Panc1 (cell line): ENCODE data around the gene LDLRAD4.

Experiments used
- TCF7L2 ChIP-seq: IDR thresholded peaks from 2 replicates; pipeline ENCODE4 v1.6.1; 2011; ENCODE audit warnings: mild to moderate bottlenecking, low read depth, low read length, inconsistent platforms
- TF ChIP-seq, protein P1 (sequence below): fragments of 450-650 bp; IDR thresholded peaks from 2 replicates; pipeline ENCODE4 v1.5.1; 2017; ENCODE audit warnings: mild to moderate bottlenecking
- TF ChIP-seq, protein P2 (sequence below), 2 experiments: IDR thresholded peaks; 2 replicates each; pipeline ENCODE4 v1.6.1; 2011 to 2012; ENCODE audit warnings: low read depth in 2 of 2, control low read depth in 1 of 2, low read length in 1 of 2, mild to moderate bottlenecking in 1 of 2, moderate library complexity in 1 of 2; ENCODE audit not compliant: insufficient read depth in 1 of 2

DNA sequence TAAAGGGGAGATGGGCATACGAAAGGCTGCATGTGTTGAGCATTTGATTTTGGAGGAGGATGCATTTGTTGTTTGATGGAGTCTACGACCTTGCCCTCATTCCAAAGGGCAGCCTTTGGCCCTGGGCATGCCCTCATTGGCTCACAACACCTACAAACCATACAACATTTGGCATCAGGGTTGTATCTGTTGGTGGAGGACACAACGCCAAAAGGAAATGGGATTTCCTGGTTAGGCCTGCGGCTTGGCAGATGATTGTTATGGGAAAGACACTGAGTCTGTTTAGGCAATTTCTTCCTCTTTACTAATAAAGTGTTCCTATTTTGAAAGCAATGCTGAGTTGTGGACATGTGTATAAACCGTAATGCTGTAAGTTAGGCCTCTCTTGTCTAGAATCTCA lies 246.9 kb downstream of the LDLRAD4 start:
- TF ChIP-seq, protein P1, sequence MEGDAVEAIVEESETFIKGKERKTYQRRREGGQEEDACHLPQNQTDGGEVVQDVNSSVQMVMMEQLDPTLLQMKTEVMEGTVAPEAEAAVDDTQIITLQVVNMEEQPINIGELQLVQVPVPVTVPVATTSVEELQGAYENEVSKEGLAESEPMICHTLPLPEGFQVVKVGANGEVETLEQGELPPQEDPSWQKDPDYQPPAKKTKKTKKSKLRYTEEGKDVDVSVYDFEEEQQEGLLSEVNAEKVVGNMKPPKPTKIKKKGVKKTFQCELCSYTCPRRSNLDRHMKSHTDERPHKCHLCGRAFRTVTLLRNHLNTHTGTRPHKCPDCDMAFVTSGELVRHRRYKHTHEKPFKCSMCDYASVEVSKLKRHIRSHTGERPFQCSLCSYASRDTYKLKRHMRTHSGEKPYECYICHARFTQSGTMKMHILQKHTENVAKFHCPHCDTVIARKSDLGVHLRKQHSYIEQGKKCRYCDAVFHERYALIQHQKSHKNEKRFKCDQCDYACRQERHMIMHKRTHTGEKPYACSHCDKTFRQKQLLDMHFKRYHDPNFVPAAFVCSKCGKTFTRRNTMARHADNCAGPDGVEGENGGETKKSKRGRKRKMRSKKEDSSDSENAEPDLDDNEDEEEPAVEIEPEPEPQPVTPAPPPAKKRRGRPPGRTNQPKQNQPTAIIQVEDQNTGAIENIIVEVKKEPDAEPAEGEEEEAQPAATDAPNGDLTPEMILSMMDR: no peak
- TF ChIP-seq, protein P2, sequence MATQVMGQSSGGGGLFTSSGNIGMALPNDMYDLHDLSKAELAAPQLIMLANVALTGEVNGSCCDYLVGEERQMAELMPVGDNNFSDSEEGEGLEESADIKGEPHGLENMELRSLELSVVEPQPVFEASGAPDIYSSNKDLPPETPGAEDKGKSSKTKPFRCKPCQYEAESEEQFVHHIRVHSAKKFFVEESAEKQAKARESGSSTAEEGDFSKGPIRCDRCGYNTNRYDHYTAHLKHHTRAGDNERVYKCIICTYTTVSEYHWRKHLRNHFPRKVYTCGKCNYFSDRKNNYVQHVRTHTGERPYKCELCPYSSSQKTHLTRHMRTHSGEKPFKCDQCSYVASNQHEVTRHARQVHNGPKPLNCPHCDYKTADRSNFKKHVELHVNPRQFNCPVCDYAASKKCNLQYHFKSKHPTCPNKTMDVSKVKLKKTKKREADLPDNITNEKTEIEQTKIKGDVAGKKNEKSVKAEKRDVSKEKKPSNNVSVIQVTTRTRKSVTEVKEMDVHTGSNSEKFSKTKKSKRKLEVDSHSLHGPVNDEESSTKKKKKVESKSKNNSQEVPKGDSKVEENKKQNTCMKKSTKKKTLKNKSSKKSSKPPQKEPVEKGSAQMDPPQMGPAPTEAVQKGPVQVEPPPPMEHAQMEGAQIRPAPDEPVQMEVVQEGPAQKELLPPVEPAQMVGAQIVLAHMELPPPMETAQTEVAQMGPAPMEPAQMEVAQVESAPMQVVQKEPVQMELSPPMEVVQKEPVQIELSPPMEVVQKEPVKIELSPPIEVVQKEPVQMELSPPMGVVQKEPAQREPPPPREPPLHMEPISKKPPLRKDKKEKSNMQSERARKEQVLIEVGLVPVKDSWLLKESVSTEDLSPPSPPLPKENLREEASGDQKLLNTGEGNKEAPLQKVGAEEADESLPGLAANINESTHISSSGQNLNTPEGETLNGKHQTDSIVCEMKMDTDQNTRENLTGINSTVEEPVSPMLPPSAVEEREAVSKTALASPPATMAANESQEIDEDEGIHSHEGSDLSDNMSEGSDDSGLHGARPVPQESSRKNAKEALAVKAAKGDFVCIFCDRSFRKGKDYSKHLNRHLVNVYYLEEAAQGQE (IDR thresholded peaks at IDR 0.05; ENCODE audit: insufficient read depth in 1 of 2, low read depth in 2 of 2, low read length in 1 of 2): no peak
- TF ChIP-seq TCF7L2: no peak
